Urinary bladder (tissue), 4 donors: ENCODE data around the gene ELAVL2. TPM values are rescaled to one million over a fixed set of nuclear protein-coding genes. Genes with fewer than 3 reads are reported as not detected.

Source experiments
- DNase-seq: peaks from one replicate; pipeline ENCODE4 v3.0.0-alpha.2; 2015; ENCODE audit errors: extremely low spot score
- H3K27ac ChIP-seq: one replicate; pipeline ENCODE4 v1.5.1; 2013; ENCODE audit warnings: low read depth, mild to moderate bottlenecking, moderate library complexity
- H3K36me3 ChIP-seq: one replicate; pipeline ENCODE4 v1.6.1; 2013; ENCODE audit warnings: mild to moderate bottlenecking, moderate library complexity; ENCODE audit not compliant: insufficient read depth
- H3K4me1 ChIP-seq: one replicate; pipeline ENCODE4 v1.6.1; 2013; ENCODE audit warnings: mild to moderate bottlenecking, moderate library complexity; ENCODE audit not compliant: insufficient read depth
- H3K4me3 ChIP-seq: one replicate; pipeline ENCODE4 v1.5.1; 2013; ENCODE audit warnings: low read depth, low read length
- WGBS: extraction: QIAGEN DNeasy Blood & Tissue Kit; methylation state at CpG from one replicate; pipeline ENCODE4 v1.1.7; 2013; 5-methylcytosine and 5-hydroxymethylcytosine counted together
- polyA plus RNA-seq: library from polyadenylated mRNA; stranded (reverse); fragments of 200-250 nt; gene quantifications from one replicate; pipeline ENCODE4 v1.2.3, GENCODE V29; 2013
- total RNA-seq: library from RNA; depleted of rRNA; stranded (reverse); fragments of >200 nt; gene quantifications from one replicate; pipeline ENCODE4 v1.2.3, GENCODE V29; 2014
- donor health status: healthy with polysubstance abuse.
- donor health status: healthy.

The ELAVL2 gene
- total and polyA plus RNA-seq, 2 donors, result 0.54 to 14.8 TPM

GRCh38 chr9:23825700-23826099 is 340 bp downstream of the ELAVL2 start:
- H3K4me1 ChIP-seq, result no peaks in the 10 kb centered on the region
- 2% methylated on average over 12 of the region's 12 CpGs for WGBS
- H3K27ac ChIP-seq, result no peak overlapping the region
- no peak for DNase-seq
- peak overlapping the region; percentile 17 for H3K4me3 ChIP-seq
- no peaks in the 10 kb centered on the region for H3K36me3 ChIP-seq

GRCh38 chr9:23824830-23825591 is 1.0 kb downstream of the ELAVL2 start:
- DNase-seq, result no peak
- 2% methylated on average over 25 of the region's 25 CpGs for WGBS
- H3K36me3 ChIP-seq, result no peaks in the 10 kb centered on the region

DNA sequence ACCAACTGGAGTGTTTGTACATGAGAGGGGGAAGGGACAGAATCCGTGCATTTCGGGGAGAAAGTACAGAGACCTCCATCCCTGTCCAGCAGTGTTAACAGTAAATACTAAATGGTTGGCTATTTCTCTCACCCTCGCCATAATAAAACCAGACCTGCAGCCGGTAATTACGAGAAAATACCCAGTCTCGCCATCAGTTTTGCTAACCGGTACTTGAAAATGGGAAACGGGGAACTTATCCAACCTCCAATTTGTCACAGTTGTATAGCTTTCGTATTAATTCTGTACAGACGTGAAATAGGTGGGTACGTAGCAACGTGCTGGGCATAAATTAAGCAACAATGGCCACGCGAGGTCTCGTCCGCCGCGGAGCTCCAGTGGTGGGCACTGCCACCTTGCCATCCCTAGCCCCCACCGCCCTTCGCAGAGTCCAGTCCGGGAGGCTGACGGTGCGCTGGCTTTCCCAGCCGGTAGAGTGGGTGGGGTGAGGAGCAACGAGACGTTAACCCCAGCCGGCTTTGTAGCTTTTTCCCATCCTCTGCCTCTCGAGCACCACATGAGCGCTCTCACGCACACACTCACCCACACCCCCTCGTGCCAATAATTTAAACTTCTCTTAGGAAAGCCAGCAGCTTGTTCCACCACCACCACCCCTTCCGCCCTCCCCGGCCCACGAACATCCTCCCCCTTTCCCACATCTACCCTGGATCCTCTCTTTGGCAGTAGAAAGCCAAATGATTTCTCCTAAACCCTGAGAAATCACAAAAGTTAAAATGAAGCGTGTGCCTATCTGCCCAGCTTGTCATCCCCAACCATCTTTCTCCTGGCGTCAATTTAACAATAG is 1.8 kb downstream of the ELAVL2 start:
- WGBS, result 3% methylated on average over 36 of the region's 36 CpGs
- Histone ChIP-seq H3K4me3 (no peak overlapping the region), H3K36me3 (no peaks in the 10 kb centered on the region), H3K4me1 (no peaks in the 10 kb centered on the region), H3K27ac (no peak overlapping the region)
- no peak for DNase-seq

More at GRCh38 chr9:23824830-23825591, 1.0 kb downstream of the ELAVL2 start:
- H3K4me3 ChIP-seq, result peak overlapping the region; percentile 17
- H3K27ac ChIP-seq, result no peak overlapping the region
- no peaks in the 10 kb centered on the region for H3K4me1 ChIP-seq

DNA sequence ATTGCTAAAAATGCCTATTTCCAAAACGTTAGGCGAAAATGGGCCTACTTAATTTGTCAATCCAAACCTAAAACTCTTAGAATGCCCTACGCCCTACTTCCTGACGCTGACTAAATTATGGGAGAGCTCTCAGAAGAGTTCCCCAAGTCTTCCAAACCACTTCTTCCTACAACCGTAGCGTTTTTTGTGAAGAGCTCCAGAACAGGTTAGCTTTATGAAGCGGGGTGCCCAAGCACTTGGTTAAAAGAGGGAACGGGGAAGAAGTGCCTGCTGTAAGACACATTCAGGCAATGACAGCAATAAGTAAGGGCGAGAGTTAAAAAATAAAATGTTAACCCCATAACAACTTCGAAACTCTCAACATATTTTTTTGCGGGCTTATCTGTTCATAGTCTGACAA is 2.8 kb downstream of the ELAVL2 start:
- Histone ChIP-seq H3K27ac (no peak overlapping the region), H3K4me1 (no peaks in the 10 kb centered on the region), H3K36me3 (no peaks in the 10 kb centered on the region), H3K4me3 (no peak overlapping the region)
- WGBS, result 39% methylated on average over 11 of the region's 11 CpGs
- no peak for DNase-seq

GRCh38 chr9:23822261-23823169 is 3.5 kb downstream of the ELAVL2 start:
- no peak overlapping the region for H3K27ac ChIP-seq
- no peaks in the 10 kb centered on the region for H3K4me1 ChIP-seq
- no peaks in the 10 kb centered on the region for H3K36me3 ChIP-seq
- no peak for DNase-seq
- peak overlapping the region; percentile 54 for H3K4me3 ChIP-seq
- 10% methylated on average over 46 of the region's 46 CpGs for WGBS

DNA sequence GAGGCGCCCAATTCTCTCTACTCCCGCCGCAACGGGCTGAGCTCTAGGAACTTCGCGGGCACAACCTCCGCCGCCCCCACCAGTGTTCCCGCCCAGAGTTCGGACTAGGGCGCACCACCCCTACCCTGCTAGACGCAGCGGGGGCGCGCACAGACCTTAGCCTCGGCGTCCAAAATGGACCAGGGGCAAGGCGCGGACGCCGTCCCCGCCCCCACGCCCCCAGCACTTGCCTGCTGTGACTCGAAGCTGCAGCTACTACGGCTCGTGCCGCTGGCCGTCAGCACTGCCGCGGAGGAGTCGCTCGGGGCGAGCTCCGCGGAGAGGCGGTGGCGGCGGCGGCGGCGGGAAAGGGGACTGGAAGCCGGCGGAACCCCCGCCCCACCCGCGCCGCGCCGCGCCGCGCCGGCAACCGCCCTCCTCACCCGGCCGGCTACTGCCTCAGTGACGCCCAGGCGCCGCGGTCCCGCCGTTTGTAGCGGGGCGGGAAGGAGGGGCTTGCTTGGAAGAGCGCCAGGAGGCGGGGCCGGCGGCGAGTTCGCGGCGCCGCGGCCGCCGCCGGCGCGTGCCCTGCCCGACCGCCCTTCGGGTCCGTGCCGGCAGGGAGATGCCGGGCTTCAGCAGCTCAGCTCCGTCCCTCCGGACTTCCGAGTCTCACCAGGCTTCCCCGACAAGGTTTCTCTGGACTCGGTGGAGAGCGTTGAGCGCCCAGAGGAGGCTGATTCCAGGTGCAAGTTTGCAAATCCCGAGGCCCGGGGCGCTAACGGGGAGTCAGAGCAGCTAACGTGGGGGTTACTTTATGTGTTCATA is 4.5 kb downstream of the ELAVL2 start:
- no peaks in the 10 kb centered on the region for H3K4me1 ChIP-seq
- H3K36me3 ChIP-seq, result no peaks in the 10 kb centered on the region
- no peak overlapping the region for H3K27ac ChIP-seq
- H3K4me3 ChIP-seq, result peak overlapping the region; percentile 54
- DNase-seq, result no peak
- under 1% methylated on average over 91 of the region's 97 CpGs for WGBS

- no peak for DNase-seq
- no peaks in the 10 kb centered on the region for H3K4me1 ChIP-seq
- H3K36me3 ChIP-seq, result no peaks in the 10 kb centered on the region
- 3% methylated on average over 80 of the region's 80 CpGs for WGBS
- H3K27ac ChIP-seq, result no peak overlapping the region
- H3K4me3 ChIP-seq, result peak overlapping the region; percentile 54
Observed at GRCh38 chr9:23820451-23821374, 5.3 kb downstream of the ELAVL2 start.

- no peak overlapping the region for H3K27ac ChIP-seq
- DNase-seq, result no peak
- H3K4me1 ChIP-seq, result no peaks in the 10 kb centered on the region
- H3K4me3 ChIP-seq, result no peak overlapping the region
- no peaks in the 10 kb centered on the region for H3K36me3 ChIP-seq
Observed at GRCh38 chr9:23819403-23819802, 6.6 kb downstream of the ELAVL2 start.

GRCh38 chr9:23814243-23814642 is 11.8 kb downstream of the ELAVL2 start:
- no peak overlapping the region for H3K27ac ChIP-seq
- no peaks in the 10 kb centered on the region for H3K4me1 ChIP-seq
- H3K36me3 ChIP-seq, result no peaks in the 10 kb centered on the region
- DNase-seq, result no peak
- WGBS, result 61% methylated on average over 3 of the region's 3 CpGs
- no peak overlapping the region for H3K4me3 ChIP-seq

DNA sequence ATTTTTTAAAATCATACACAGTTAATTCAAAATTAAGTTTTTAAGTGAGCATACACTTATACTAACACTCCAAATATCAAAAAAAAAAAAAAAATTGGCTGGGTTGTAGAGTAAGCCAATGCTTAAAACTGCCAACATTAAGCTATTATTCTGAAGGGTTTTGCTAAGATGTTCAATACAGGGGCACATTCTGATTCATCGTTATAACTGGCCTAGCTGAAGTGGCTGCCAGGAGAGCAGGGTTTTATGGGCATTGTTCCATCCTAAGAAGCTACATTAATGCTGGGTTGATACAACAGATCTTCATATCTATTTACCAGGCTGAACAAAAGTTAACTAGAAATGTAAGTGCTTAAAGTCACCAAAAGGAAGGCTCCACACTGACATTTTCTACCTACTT is 13.4 kb downstream of the ELAVL2 start:
- no peaks in the 10 kb centered on the region for H3K4me1 ChIP-seq
- no peaks in the 10 kb centered on the region for H3K36me3 ChIP-seq
- DNase-seq, result no peak
- no peak overlapping the region for H3K4me3 ChIP-seq
- no peak overlapping the region for H3K27ac ChIP-seq
- 76% methylated on average over 1 of the region's 1 CpG for WGBS

GRCh38 chr9:23811633-23812032 is 14.4 kb downstream of the ELAVL2 start:
- no peaks in the 10 kb centered on the region for H3K36me3 ChIP-seq
- no peak for DNase-seq
- H3K4me3 ChIP-seq, result no peak overlapping the region
- H3K27ac ChIP-seq, result no peak overlapping the region
- no peaks in the 10 kb centered on the region for H3K4me1 ChIP-seq
- WGBS, result 62% methylated on average over 2 of the region's 2 CpGs

- H3K4me1 ChIP-seq, result no peaks in the 10 kb centered on the region
- 69% methylated on average over 2 of the region's 2 CpGs for WGBS
Observed at GRCh38 chr9:23803216-23803615, 22.8 kb downstream of the ELAVL2 start.

More at GRCh38 chr9:23803216-23803615, 22.8 kb downstream of the ELAVL2 start:
- H3K27ac ChIP-seq, result no peak overlapping the region
- no peak for DNase-seq
- H3K36me3 ChIP-seq, result no peaks in the 10 kb centered on the region
- no peak overlapping the region for H3K4me3 ChIP-seq
